Measurements from ENCODE around the gene GRIN1. TPM values are rescaled to one million over a fixed set of nuclear protein-coding genes. Genes with fewer than 3 reads are reported as not detected.
"Not testable (repeated sequence)": the region's sequence is repeated elsewhere in the genome, so short reads cannot be mapped to it uniquely, and the experiment has no call there.

GRIN1 gene
- total RNA-seq, 1 donor from 2014 or later = 0.05 TPM

- intact Hi-C loops (cut with micrococcal nuclease) = no loop called here
Observed at GRCh38 chr9:137110911-137111787, 27.8 kb upstream of the GRIN1 start.

- intact Hi-C loops (cut with micrococcal nuclease) = no loop called here
Observed at GRCh38 chr9:137111788-137112563, 27.0 kb upstream of the GRIN1 start.

- intact Hi-C loops (cut with micrococcal nuclease) = no loop called here
Observed at GRCh38 chr9:137112564-137113384, 26.2 kb upstream of the GRIN1 start.

- intact Hi-C loops (cut with micrococcal nuclease) = loop anchor here (1.0 kb wide), 4 partner anchors 18 to 110 kb away; partner anchors contain the start of genes MAN1B1 and SAPCD2
Observed at GRCh38 chr9:137113385-137114159, 25.4 kb upstream of the GRIN1 start.

GRCh38 chr9:137114220-137114612, 24.7 kb upstream of the GRIN1 start:
- intact Hi-C loops (cut with micrococcal nuclease) = loop anchor here (1.0 kb wide), 4 partner anchors 19 to 109 kb away; partner anchors contain the start of genes MAN1B1 and SAPCD2

- intact Hi-C loops (cut with micrococcal nuclease) = loop anchor here (1.0 kb wide), 4 partner anchors 20 to 108 kb away; partner anchors contain the start of genes MAN1B1 and SAPCD2
Observed at GRCh38 chr9:137114613-137115393, 24.2 kb upstream of the GRIN1 start, which contains the start of gene DPP7. DPP7 (minus strand) TSS chr9:137114733; CDS start chr9:137114713, 20 bp downstream.

GRCh38 chr9:137115394-137116026, 23.4 kb upstream of the GRIN1 start:
- intact Hi-C loops (cut with micrococcal nuclease) = no loop called here

- intact Hi-C loops (cut with micrococcal nuclease) = no loop called here
Observed at GRCh38 chr9:137116027-137116507, 22.9 kb upstream of the GRIN1 start.

- intact Hi-C loops (cut with micrococcal nuclease) = no loop called here
Observed at GRCh38 chr9:137116728-137117127, 22.2 kb upstream of the GRIN1 start.

GRCh38 chr9:137117269-137117731, 21.7 kb upstream of the GRIN1 start:
- intact Hi-C loops (cut with micrococcal nuclease) = no loop called here

- intact Hi-C loops (cut with micrococcal nuclease) = loop anchor here (1.0 kb wide), 1 partner anchor 118 kb away; no protein-coding TSS in a partner anchor
Observed at GRCh38 chr9:137118092-137118603, 20.8 kb upstream of the GRIN1 start.

- intact Hi-C loops (cut with micrococcal nuclease) = not testable (repeated sequence)
Observed at GRCh38 chr9:137121927-137122795, 16.8 kb upstream of the GRIN1 start.

GRCh38 chr9:137122796-137123467, 16.0 kb upstream of the GRIN1 start:
- intact Hi-C loops (cut with micrococcal nuclease) = not testable (repeated sequence)

GRCh38 chr9:137123468-137123837, 15.5 kb upstream of the GRIN1 start:
- intact Hi-C loops (cut with micrococcal nuclease) = no loop called here

- intact Hi-C loops (cut with micrococcal nuclease) = not testable (repeated sequence)
Observed at GRCh38 chr9:137123952-137124462, 14.9 kb upstream of the GRIN1 start.

GRCh38 chr9:137126786-137127185, 12.2 kb upstream of the GRIN1 start:
- intact Hi-C loops (cut with micrococcal nuclease) = loop anchor here (1.0 to 5.0 kb wide), 3 partner anchors 31 to 81 kb away; partner anchors contain the start of genes ANAPC2, NDOR1, SSNA1 and TMEM203
